H1 (cell line): ENCODE measurements around the gene RAB1A. TPM values are rescaled to one million over a fixed set of nuclear protein-coding genes. Genes with fewer than 3 reads are reported as not detected.

Experiments used
- BCL11A ChIP-seq, 2 experiments: IDR thresholded peaks; one replicate each; pipeline ENCODE4 v1.6.1; 2011; ENCODE audit warnings: low read depth in 2 of 2, low read length in 2 of 2, mild to moderate bottlenecking in 2 of 2
- BRCA1 ChIP-seq: IDR thresholded peaks from 2 replicates; pipeline ENCODE4 v1.6.1; 2012; ENCODE audit warnings: low read depth, low read length, improper control_type of control experiment
- CBX5 ChIP-seq: fragments of 300-800, 300-1000 bp; sonication (generic); IDR thresholded peaks from 2 replicates; pipeline ENCODE4 v1.7.1; 2016; ENCODE audit warnings: antibody characterized with exemption, low read length, low read depth
- KDM4A ChIP-seq: IDR thresholded peaks from one replicate; pipeline ENCODE4 v1.7.1; 2012; ENCODE audit warnings: low read depth, mild to moderate bottlenecking, moderate library complexity, low read length, inconsistent platforms; ENCODE audit not compliant: severe bottlenecking
- RNF2 ChIP-seq: fragments of 200-900, 300-1000 bp; sonication (generic); IDR thresholded peaks from 2 replicates; pipeline ENCODE4 v1.7.1; 2016; ENCODE audit warnings: borderline replicate concordance, low read depth, mild to moderate bottlenecking, antibody characterized with exemption, low read length; ENCODE audit not compliant: poor library complexity, severe bottlenecking; ENCODE audit errors: missing control alignments
- polyA plus RNA-seq, 7 experiments: library from polyadenylated mRNA; depleted of rRNA in 3 of 7; stranded (reverse) in 5 of 7; unstranded in 2 of 7; fragments of >200 nt in 5 of 7; fragments of 200-250 nt in 2 of 7; gene quantifications; 1 replicate in 5 of 7; 2 replicates in 1 of 7; 4 replicates in 1 of 7; pipeline versions ENCODE4 v1.2.1 to v1.2.3, GENCODE V29; 2011 to 2013; ENCODE audit warnings: missing spikeins in 2 of 7, mixed read lengths in 2 of 7
- total RNA-seq: library from RNA; stranded (reverse); fragmentation: NEBNext Ultra II Directional; extraction: Animal tissue kit (Norgen Biotek cat#: 25700); gene quantifications from 2 replicates; pipeline ENCODE4 v1.2.1, GENCODE V29; 2021

Gene RAB1A
- total and polyA plus RNA-seq, 2 of the 8 experiments (the other 6 are each of a cell fraction or from before 2014, with no cell fraction given), result 77.9 to 120 TPM

DNA sequence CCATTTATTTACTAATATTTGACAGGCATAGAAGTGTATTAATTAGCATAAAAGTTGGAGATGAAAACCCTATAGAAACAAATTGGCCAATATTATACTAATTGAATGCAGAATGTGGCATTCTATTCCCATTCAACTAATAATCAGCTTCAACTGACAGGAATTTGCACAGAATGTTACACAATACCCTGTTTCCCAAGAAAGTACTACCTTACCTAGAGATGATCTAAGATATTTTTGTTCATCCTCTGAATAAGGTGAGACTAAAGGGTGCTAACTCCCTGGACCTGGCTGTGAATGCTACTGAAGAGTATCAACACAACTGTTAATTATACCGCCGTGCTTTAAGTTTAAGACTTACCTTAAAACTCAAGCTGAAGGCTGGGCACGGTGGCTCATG lies 44.8 kb downstream of the RAB1A start (continued):
- no peak for TF ChIP-seq KDM4A
- no peak for TF ChIP-seq BCL11A (IDR thresholded peaks at IDR 0.05; ENCODE audit: low read depth in 2 of 2, low read length in 2 of 2)
- TF ChIP-seq RNF2, result no peak
- TF ChIP-seq CBX5, result no peak
- no peak for TF ChIP-seq BRCA1
- TF ChIP-seq, all 59 proteins: peak for 0
